Heart right ventricle (tissue), 16 donors: Measurements from ENCODE around the gene CDH18. TPM values are rescaled to one million over a fixed set of nuclear protein-coding genes. Genes with fewer than 3 reads are reported as not detected.

Experiments
- ATAC-seq, 8 donors: fragments of 200-7000 bp; cut with Tn5 transposase; one replicate each; pipeline ENCODE4 v1.9.1; 2020; ENCODE audit warnings: mild to moderate bottlenecking in 8 of 8, moderate library complexity in 8 of 8, moderate number of reproducible peaks in 1 of 8
- DNase-seq, 2 donors: peaks; one replicate each; pipeline ENCODE4 v3.0.0-alpha.2; 2020
- H3K27ac ChIP-seq, 10 donors: fragments of 200-600 bp; sonication (generic) in 2 of 10; one replicate each; pipeline versions ENCODE4 v1.5.0 to v1.8.0; 2020 to 2022; ENCODE audit warnings: mild to moderate bottlenecking in 3 of 10
- H3K27me3 ChIP-seq, 7 donors: fragments of 200-600 bp; one replicate each; pipeline ENCODE4 v1.8.0; 2021 to 2022; ENCODE audit warnings: mild to moderate bottlenecking in 2 of 7
- H3K36me3 ChIP-seq, 9 donors: fragments of 200-600 bp; sonication (generic) in 1 of 9; one replicate each; pipeline versions ENCODE4 v1.5.0 to v1.8.0; 2020 to 2022; ENCODE audit warnings: mild to moderate bottlenecking in 2 of 9
- H3K4me1 ChIP-seq, 9 donors: fragments of 200-600 bp; sonication (generic) in 1 of 9; one replicate each; pipeline versions ENCODE4 v1.5.0 to v1.8.0; 2020 to 2022; ENCODE audit warnings: mild to moderate bottlenecking in 4 of 9
- H3K4me3 ChIP-seq, 10 donors: fragments of 200-600 bp; sonication (generic) in 2 of 10; one replicate each; pipeline versions ENCODE4 v1.5.0 to v1.8.0; 2020 to 2022; ENCODE audit warnings: mild to moderate bottlenecking in 7 of 10, moderate library complexity in 2 of 10
- H3K9me3 ChIP-seq, 11 donors: fragments of 200-600 bp in 10 of 11; sonication (generic) in 2 of 11; one replicate each; pipeline versions ENCODE4 v1.5.0 to v1.8.0; 2013 to 2022; ENCODE audit warnings: mild to moderate bottlenecking in 2 of 11, control low read depth in 1 of 11, moderate library complexity in 1 of 11
- WGBS, 2 donors: extraction: QIAGEN DNeasy Blood & Tissue Kit; methylation state at CpG; one replicate each; pipeline ENCODE4 v1.1.7; 2013; ENCODE audit warnings: inconsistent platforms in 1 of 2; 5-methylcytosine and 5-hydroxymethylcytosine counted together
- intact Hi-C, 10 donors: fragments of 100-400 bp; cut with DNase I; formaldehyde crosslinking; loops; one replicate each; pipeline versions ENCODE4 v1.11.1 to v1.14.2; 2022
- polyA plus RNA-seq, 2 donors: library from polyadenylated mRNA; stranded (reverse); fragments of 200-250 nt; gene quantifications; one replicate each; pipeline ENCODE4 v1.2.3, GENCODE V29; 2013
- total RNA-seq, 10 donors: library from RNA; stranded (reverse); fragmentation: NEBNext Ultra II Directional in 3 of 10; extraction: Animal tissue kit (Norgen Biotek cat#: 25700) in 3 of 10; gene quantifications; one replicate each; pipeline versions ENCODE4 v1.2.1 to v1.2.4, GENCODE V29; 2021 to 2023
- TF ChIP-seq, protein P1 (sequence below), 9 donors: fragments of 200-600 bp; sonication (generic) in 2 of 9; IDR thresholded peaks; one replicate each; pipeline versions ENCODE4 v1.5.0 to v1.8.0; 2021 to 2022; ENCODE audit warnings: antibody characterized with exemption in 9 of 9, mild to moderate bottlenecking in 5 of 9, moderate library complexity in 1 of 9
- donor health status: Arrhythmogenic right ventricular cardiomyopathy.
- donor health status: ischemic (EF 13 %, LVEDD 7.1; RV severe dilation, severe dysfunction).
- donor health status: healthy with polysubstance abuse.
- donor health status: DM: no; HTN: yes; CAD: no.
- donor health status: DM: no; HTN: no; CAD: no.
- donor health status: ischemic (EF 25% LVEDD 6.9; RV normal size, moderate dysfunction).
- donor health status: ischemic (EF 25% LVEDD 5.7; RV mildly dilated, moderate dysfunction).
- donor health status: healthy.
- donor health status: DM: yes; HTN: yes; CAD: no.
- donor health status: Ischemic cardiomyopathy.
- donor health status: ischemic (EF 35%, LVEDD 5.7; RV mildly dilated, moderate dysfunction).
- donor health status: nonischemic (EF 11% LVEDD 7.7; RV severe dilation, severe dysfunction).
- donor health status: DM: yes; HTN: yes; CAD: no.
- donor health status: PGD.
- donor health status: ischemic (EF 29% LVEDD 5.4; RV normal size, mild dysfunction).
- donor health status: nonischemic (EF 23%, LVEDD 6.1; RV moderate dilation, normal function).

CDH18 gene
- total and polyA plus RNA-seq, 12 donors, result not detected

- ATAC-seq, result no peak
- H3K36me3 ChIP-seq, result no peaks in the 10 kb centered on the region
- intact Hi-C loops, result no loop called here
- no peak overlapping the region for H3K4me3 ChIP-seq
- H3K27me3 ChIP-seq, result no peaks in the 10 kb centered on the region
- TF ChIP-seq, protein P1, sequence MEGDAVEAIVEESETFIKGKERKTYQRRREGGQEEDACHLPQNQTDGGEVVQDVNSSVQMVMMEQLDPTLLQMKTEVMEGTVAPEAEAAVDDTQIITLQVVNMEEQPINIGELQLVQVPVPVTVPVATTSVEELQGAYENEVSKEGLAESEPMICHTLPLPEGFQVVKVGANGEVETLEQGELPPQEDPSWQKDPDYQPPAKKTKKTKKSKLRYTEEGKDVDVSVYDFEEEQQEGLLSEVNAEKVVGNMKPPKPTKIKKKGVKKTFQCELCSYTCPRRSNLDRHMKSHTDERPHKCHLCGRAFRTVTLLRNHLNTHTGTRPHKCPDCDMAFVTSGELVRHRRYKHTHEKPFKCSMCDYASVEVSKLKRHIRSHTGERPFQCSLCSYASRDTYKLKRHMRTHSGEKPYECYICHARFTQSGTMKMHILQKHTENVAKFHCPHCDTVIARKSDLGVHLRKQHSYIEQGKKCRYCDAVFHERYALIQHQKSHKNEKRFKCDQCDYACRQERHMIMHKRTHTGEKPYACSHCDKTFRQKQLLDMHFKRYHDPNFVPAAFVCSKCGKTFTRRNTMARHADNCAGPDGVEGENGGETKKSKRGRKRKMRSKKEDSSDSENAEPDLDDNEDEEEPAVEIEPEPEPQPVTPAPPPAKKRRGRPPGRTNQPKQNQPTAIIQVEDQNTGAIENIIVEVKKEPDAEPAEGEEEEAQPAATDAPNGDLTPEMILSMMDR (IDR thresholded peaks at IDR 0.05), result no peak
- no peak for DNase-seq
- WGBS, 2 donors, result 83 to 85% methylated on average over 2 of the region's 2 CpGs
- peaks cover 0 to 18% (median 0%) of the 10 kb centered on the region in 11 donors for H3K9me3 ChIP-seq
- no peak overlapping the region for H3K27ac ChIP-seq
- no peaks in the 10 kb centered on the region for H3K4me1 ChIP-seq
Measured at GRCh38 chr5:19709403-19709802, 278.6 kb downstream of the CDH18 start.

DNA sequence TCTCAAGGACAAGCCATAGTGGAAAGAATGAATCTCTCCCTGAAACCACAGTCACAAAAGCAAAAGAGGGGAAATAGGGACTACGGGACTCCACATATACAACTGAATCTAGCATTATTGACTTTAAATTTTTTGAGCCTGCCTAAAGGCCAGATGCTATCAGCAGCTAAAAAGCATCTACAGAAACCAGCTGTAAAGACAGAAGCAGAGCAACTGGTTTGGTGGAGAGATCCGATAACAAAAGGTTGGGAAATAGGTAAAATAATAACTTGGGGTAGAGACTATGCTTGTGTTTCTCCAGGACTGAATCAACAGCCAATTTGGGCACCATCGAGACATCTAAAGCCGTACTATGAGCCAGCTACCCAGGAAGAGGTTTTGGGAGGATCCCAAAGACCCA lies 281.2 kb downstream of the CDH18 start:
- Histone ChIP-seq H3K36me3 (no peaks in the 10 kb centered on the region), H3K27me3 (no peaks in the 10 kb centered on the region), H3K4me3 (no peak overlapping the region), H3K27ac (no peak overlapping the region), H3K9me3 (peaks cover 0 to 30% (median 0%) of the 10 kb centered on the region in 11 donors), H3K4me1 (no peaks in the 10 kb centered on the region)
- intact Hi-C loops, result no loop called here
- no peak for ATAC-seq
- 84 to 87% methylated on average over 4 of the region's 4 CpGs for WGBS, 2 donors
- TF ChIP-seq, protein P1 (IDR thresholded peaks at IDR 0.05), result no peak
- DNase-seq, result no peak

GRCh38 chr5:19701731-19702130 lies 286.3 kb downstream of the CDH18 start:
- WGBS, 2 donors, result 86 to 94% methylated on average over 5 of the region's 5 CpGs
- intact Hi-C loops, result no loop called here
- TF ChIP-seq, protein P1 (IDR thresholded peaks at IDR 0.05), result no peak

GRCh38 chr5:19694949-19695611 lies 292.9 kb downstream of the CDH18 start:
- H3K27ac ChIP-seq, result no peak overlapping the region
- intact Hi-C loops, result no loop called here
- peaks cover 0 to 11% (median 0%) of the 10 kb centered on the region in 11 donors for H3K9me3 ChIP-seq
- no peaks in the 10 kb centered on the region for H3K4me1 ChIP-seq
- H3K4me3 ChIP-seq, result no peak overlapping the region
- H3K36me3 ChIP-seq, result no peaks in the 10 kb centered on the region
- 56 to 59% methylated on average over 4 of the region's 4 CpGs for WGBS, 2 donors
- TF ChIP-seq, protein P1 (IDR thresholded peaks at IDR 0.05), result no peak
- H3K27me3 ChIP-seq, result no peaks in the 10 kb centered on the region
- ATAC-seq, result no peak
- no peak for DNase-seq

More at GRCh38 chr5:19701731-19702130, 286.3 kb downstream of the CDH18 start:
- DNase-seq (no peak), ATAC-seq (no peak)
- no peaks in the 10 kb centered on the region for H3K27me3 ChIP-seq
- no peaks in the 10 kb centered on the region for H3K36me3 ChIP-seq
- H3K9me3 ChIP-seq, result peaks cover 0 to 17% (median 0%) of the 10 kb centered on the region in 11 donors
- no peak overlapping the region for H3K4me3 ChIP-seq
- H3K27ac ChIP-seq, result no peak overlapping the region
- no peaks in the 10 kb centered on the region for H3K4me1 ChIP-seq
